ENCODE results near the gene TBC1D12.
"Not testable (repeated sequence)": the region's sequence is repeated elsewhere in the genome, so short reads cannot be mapped to it uniquely, and the experiment has no call there.

GRCh38 chr10:94531550-94531949, 129.2 kb downstream of the TBC1D12 start:
- TF ChIP-seq CTCF, POLR2A (IDR thresholded peaks at IDR 0.05): not testable (repeated sequence)
